NOMO-1 (cell line): ENCODE measurements around the gene FAM149A.

Source experiments
- DNase-seq, 2 experiments: peaks; one replicate each; lab custom pipeline; 2025; ENCODE audit not compliant: unreplicated experiment in 2 of 2; lab: John Stamatoyannopoulos, UW

The FAM149A gene

GRCh38 chr4:186104114-186104889 lies at the start of gene FAM149A:
Gene FAM149A, plus strand, starts transcription at chr4:186104704.
- no peak for DNase-seq

GRCh38 chr4:186058253-186058979 lies 46.1 kb upstream of the FAM149A start:
- DNase-seq, result peak; percentile 28 to 44

GRCh38 chr4:186058980-186059316 lies 45.6 kb upstream of the FAM149A start:
- no peak for DNase-seq

- peak in 1 of 2 experiments; percentile 37 for DNase-seq
Measured at GRCh38 chr4:186061921-186062320, 42.6 kb upstream of the FAM149A start.

GRCh38 chr4:186067757-186068385 lies 36.6 kb upstream of the FAM149A start:
- DNase-seq, result peak; percentile 19 to 51

- no peak for DNase-seq
Measured at GRCh38 chr4:186068581-186069348, 35.7 kb upstream of the FAM149A start, which contains the start of gene TLR3. Gene TLR3, plus strand, starts transcription at chr4:186069156. Its CDS starts 7,464 bp downstream, at chr4:186076620.

GRCh38 chr4:186069729-186070128 lies 34.8 kb upstream of the FAM149A start:
- DNase-seq, result no peak

- DNase-seq, result no peak
Measured at GRCh38 chr4:186072516-186072915, 32.0 kb upstream of the FAM149A start.

GRCh38 chr4:186074189-186074588 lies 30.3 kb upstream of the FAM149A start:
- DNase-seq, result no peak

GRCh38 chr4:186078981-186079638 lies 25.4 kb upstream of the FAM149A start:
- no peak for DNase-seq

- no peak for DNase-seq
Measured at GRCh38 chr4:186079694-186080093, 24.8 kb upstream of the FAM149A start.

GRCh38 chr4:186081202-186081807 lies 23.2 kb upstream of the FAM149A start:
- DNase-seq, result no peak

- DNase-seq, result no peak
Measured at GRCh38 chr4:186082221-186082620, 22.3 kb upstream of the FAM149A start.

- DNase-seq, result no peak
Measured at GRCh38 chr4:186088523-186088922, 16.0 kb upstream of the FAM149A start.

GRCh38 chr4:186092296-186092695 lies 12.2 kb upstream of the FAM149A start:
- no peak for DNase-seq

- no peak for DNase-seq
Measured at GRCh38 chr4:186095406-186095805, 9.1 kb upstream of the FAM149A start.

GRCh38 chr4:186096681-186097165 lies 7.8 kb upstream of the FAM149A start:
- DNase-seq, result no peak

- DNase-seq, result no peak
Measured at GRCh38 chr4:186097386-186097785, 7.1 kb upstream of the FAM149A start.

- DNase-seq, result no peak
Measured at GRCh38 chr4:186102931-186103330, 1.6 kb upstream of the FAM149A start.
